ENCODE data around the gene KIFC3.
"Not testable (repeated sequence)": the region's sequence is repeated elsewhere in the genome, so short reads cannot be mapped to it uniquely, and the experiment has no call there.

The KIFC3 gene

GRCh38 chr16:57753448-57754353 is 48.6 kb downstream of the KIFC3 start:
- DNase-seq (ENCODE audit: low spot score), result no peak

GRCh38 chr16:57752581-57753447 is 49.5 kb downstream of the KIFC3 start:
- no peak for DNase-seq (ENCODE audit: low spot score)

DNA sequence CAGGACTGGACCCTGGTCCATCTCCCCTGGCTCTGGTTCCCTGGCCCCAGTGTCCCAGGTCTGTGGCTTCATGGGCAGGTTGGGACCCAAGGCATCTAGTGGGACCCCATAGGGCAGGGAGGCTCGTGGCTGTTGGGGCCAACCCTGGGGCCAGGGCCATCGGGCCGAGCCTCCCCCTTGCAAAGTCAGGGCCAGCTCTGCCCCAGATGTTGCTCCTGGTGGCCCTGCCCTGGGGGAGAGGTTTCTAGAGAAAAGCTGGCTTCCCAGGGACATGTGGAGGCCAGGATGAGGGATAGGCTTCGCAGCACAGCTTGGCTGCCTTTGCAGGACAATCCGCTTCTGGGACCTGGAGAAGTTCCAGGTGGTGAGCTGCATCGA is 50.1 kb downstream of the KIFC3 start:
- DNase-seq (ENCODE audit: low spot score), result no peak

GRCh38 chr16:57751539-57752202 is 50.6 kb downstream of the KIFC3 start:
- no peak for DNase-seq (ENCODE audit: low spot score)

- no peak for DNase-seq (ENCODE audit: low spot score)
Observed at GRCh38 chr16:57750796-57751538, 51.3 kb downstream of the KIFC3 start.

DNA sequence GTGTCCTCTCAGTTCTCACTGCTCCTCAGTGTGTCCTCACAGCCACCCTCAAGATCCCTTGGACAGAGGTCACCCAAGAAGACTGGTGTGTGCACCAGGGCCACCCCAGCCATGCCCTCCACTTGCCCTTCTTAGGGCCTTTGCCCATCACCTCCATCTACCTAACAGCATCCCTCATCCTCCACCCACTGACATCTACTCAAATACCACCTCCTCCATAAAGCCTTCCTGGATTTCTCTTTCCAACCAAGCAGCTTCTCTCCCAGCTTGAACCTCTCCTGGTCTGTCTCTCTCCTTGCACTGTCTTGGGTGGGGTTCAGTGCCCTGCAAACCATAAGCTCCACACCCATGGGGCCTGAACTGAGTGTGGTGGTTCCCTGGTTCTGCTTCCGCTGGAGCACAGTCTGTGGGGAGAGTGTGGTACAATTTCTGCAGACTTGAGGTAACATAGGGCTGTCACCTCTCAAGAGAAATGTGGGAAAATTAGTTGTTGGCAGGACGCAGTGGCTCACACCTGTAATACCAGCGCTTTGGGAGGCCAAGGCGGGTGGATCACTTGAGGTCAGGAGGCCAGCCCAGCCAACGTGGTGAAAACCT is 52.3 kb downstream of the KIFC3 start:
- DNase-seq (ENCODE audit: low spot score), result no peak

DNA sequence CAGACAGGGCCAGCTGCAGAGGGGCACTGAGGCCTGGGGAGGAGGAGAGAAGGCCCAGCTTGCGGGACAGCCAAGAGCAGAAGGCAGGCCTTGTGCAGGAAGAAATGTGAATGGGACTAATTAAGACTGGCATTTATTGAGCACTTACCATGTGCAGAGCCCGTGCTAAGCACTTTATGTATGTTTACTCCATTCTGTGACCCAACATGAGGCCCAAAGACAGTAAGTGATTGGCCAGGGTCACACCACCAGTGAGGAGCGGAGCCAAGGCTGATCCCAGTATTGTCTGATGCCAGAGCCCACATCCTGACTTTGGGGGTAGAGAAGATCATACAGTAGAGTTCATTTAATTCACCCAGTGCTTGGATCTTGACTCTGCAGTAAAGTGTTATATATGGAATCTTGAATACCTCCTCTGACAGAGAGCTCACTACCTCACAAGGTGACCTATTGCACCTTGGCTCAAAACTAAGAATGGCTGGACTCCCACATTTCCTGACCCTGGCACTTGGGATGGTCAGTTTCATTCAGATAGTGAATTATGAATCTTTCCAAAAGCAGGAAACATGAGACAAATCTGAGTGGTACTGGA is 53.1 kb downstream of the KIFC3 start:
- no peak for DNase-seq (ENCODE audit: low spot score)

GRCh38 chr16:57748596-57748995 is 53.7 kb downstream of the KIFC3 start:
- DNase-seq (ENCODE audit: low spot score), result no peak

DNA sequence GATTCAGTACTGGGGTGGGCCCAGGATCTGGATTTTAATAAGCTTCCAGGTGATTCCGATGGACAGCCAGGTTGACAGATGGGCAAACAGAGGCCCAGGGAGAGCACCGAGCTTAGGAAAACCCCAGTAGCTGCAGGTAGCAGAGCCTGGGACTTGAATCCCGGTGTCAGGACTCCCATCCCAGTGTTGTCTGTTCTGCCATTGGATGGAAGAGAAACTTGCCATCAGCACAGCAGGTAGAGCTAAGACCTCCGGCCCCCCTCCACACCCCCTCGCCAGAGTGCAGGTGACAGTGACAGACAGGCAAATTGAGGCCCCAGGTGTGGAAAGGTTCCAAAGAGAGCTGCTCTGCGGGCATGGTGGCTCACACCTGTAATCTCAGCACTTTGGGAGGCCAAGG is 54.3 kb downstream of the KIFC3 start:
- no peak for DNase-seq (ENCODE audit: low spot score)

DNA sequence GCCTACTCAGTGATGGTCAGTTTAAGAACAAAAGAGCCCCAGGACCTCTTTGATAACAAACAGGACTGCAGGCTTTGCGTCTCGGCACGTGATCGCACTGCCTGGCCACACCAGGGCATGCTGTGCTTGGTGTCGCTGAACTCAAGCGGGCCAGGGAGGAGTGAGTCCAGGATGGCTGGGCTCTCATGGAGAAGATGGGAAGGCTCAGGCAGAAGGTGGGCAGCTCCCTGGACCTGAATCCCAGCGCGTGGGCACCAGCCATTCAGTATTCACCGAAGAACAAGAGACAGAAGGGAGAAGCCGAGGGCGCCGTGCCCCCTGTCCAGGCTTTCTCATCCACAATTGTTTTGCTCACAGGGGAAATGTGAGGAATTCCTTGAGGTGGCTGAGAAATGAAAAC is 54.8 kb downstream of the KIFC3 start:
- DNase-seq (ENCODE audit: low spot score), result no peak

DNA sequence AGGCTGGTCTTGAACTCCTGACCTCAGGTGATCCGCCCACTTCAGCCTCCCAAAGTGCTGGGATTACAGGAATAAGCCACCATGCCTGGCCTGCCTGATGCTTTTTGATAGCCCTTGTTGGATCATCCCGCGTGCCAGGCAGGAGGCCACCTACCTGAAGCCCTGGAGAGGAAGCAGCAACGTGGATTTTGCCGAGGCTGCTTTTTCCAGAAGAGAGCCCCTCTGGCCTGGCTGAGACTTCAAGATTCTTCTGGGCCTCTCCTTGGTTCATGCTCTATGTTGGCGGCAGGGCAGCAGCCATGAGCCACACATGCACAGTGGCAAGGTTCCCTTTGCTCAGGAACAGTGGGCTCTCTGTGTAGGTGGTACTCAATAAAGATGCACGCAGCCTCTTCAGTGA is 55.2 kb downstream of the KIFC3 start:
- no peak for DNase-seq (ENCODE audit: low spot score)

- DNase-seq (ENCODE audit: low spot score), result not testable (repeated sequence)
Observed at GRCh38 chr16:57746316-57746715, 56.0 kb downstream of the KIFC3 start.

DNA sequence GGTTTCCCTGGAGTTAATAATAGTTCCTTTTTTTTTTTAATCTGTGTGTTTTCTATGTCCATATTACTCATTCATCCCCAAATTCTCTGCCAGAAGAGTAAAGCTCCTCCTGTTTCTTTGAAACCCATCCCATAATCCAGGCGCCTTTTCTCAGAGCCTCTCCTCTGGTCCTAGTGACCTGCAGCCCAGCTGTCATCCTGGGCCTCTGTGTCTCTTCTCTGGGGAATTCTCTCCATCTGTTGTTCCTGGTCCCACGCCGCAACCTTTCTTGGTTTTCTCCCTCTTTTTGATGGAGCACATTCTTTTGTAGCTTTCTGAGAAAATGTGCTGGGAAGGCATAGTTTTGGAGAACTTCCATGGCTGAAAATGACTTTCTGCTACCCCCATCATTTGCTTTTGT is 56.5 kb downstream of the KIFC3 start:
- DNase-seq (ENCODE audit: low spot score), result no peak

GRCh38 chr16:57744642-57744903 is 57.7 kb downstream of the KIFC3 start:
- DNase-seq (ENCODE audit: low spot score), result no peak

- DNase-seq (ENCODE audit: low spot score), result no peak
Observed at GRCh38 chr16:57743886-57744641, 58.2 kb downstream of the KIFC3 start.

- DNase-seq (ENCODE audit: low spot score), result no peak
Observed at GRCh38 chr16:57743458-57743857, 58.8 kb downstream of the KIFC3 start.

GRCh38 chr16:57742543-57742942 is 59.7 kb downstream of the KIFC3 start:
- DNase-seq (ENCODE audit: low spot score), result no peak

DNA sequence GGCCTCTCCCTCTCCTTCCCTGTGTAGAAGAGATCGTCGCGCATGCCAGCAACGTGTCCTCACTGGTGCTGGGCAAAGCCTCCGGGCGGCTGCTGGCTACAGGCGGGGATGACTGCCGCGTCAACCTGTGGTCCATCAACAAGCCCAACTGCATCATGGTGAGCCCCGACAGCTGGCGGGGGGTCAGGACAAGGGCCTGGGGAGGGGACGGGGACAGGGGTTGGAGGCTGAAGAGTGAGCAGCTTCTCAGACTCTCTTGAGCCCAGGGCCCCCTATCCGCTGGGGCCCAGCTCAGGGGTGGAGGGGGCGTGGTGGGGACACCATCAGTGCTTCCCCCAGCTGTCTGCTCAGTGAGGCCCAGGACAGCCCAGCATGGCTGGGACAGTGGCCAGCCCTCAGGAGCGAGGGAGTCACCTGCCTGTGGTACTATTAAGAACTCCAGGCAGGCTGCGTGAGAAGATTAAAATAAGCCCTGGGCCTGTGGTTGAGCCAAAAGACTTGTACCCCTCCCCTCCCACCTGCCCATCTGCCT is 60.6 kb downstream of the KIFC3 start:
- no peak for DNase-seq (ENCODE audit: low spot score)

GRCh38 chr16:57740423-57741071 is 61.7 kb downstream of the KIFC3 start:
- DNase-seq (ENCODE audit: low spot score), result no peak
